TTC549 (cell line): ENCODE results near the gene ACAD10.
"Not testable (repeated sequence)": the region's sequence is repeated elsewhere in the genome, so short reads cannot be mapped to it uniquely, and the experiment has no call there.

Source experiments
- FAIRE-seq: peaks from 2 replicates; lab custom pipeline; 2012; peaks lifted over from hg19 to GRCh38; lab: Jason Lieb, UNC

Gene ACAD10

GRCh38 chr12:111685811-111686573, at the start of gene ACAD10, which contains the start of gene BRAP:
ACAD10 (plus strand) TSS chr12:111686053; CDS start chr12:111692710, 6,657 bp downstream.
BRAP (minus strand) TSS chr12:111685956; CDS start chr12:111685792, 164 bp downstream.
- no peak for FAIRE-seq

- no peak for FAIRE-seq
These were observed 49.5 kb upstream of the ACAD10 start for GRCh38 chr12:111636209-111636945.

- no peak for FAIRE-seq
These were observed 47.3 kb upstream of the ACAD10 start for GRCh38 chr12:111638556-111638955.

GRCh38 chr12:111640506-111640905, 45.3 kb upstream of the ACAD10 start:
- FAIRE-seq: no peak

- no peak for FAIRE-seq
These were observed 43.0 kb upstream of the ACAD10 start for GRCh38 chr12:111642681-111643426.

- no peak for FAIRE-seq
These were observed 42.4 kb upstream of the ACAD10 start for GRCh38 chr12:111643427-111643826.

GRCh38 chr12:111645433-111645832, 40.4 kb upstream of the ACAD10 start:
- no peak for FAIRE-seq

- no peak for FAIRE-seq
These were observed 34.9 kb upstream of the ACAD10 start for GRCh38 chr12:111650912-111651311.

- not testable (repeated sequence) for FAIRE-seq
These were observed 33.3 kb upstream of the ACAD10 start for GRCh38 chr12:111652530-111652929.

GRCh38 chr12:111653596-111653995, 32.3 kb upstream of the ACAD10 start:
- no peak for FAIRE-seq

GRCh38 chr12:111655356-111655755, 30.5 kb upstream of the ACAD10 start:
- no peak for FAIRE-seq

- no peak for FAIRE-seq
These were observed 29.8 kb upstream of the ACAD10 start for GRCh38 chr12:111656016-111656415.

GRCh38 chr12:111664499-111664898, 21.4 kb upstream of the ACAD10 start:
- FAIRE-seq: no peak

GRCh38 chr12:111664961-111665865, 20.6 kb upstream of the ACAD10 start:
- no peak for FAIRE-seq

- FAIRE-seq: no peak
These were observed 13.0 kb upstream of the ACAD10 start for GRCh38 chr12:111672822-111673381.

- FAIRE-seq: no peak
These were observed 12.3 kb upstream of the ACAD10 start for GRCh38 chr12:111673503-111673902.

GRCh38 chr12:111677186-111677585, 8.7 kb upstream of the ACAD10 start:
- no peak for FAIRE-seq

GRCh38 chr12:111684485-111685198, 1.2 kb upstream of the ACAD10 start:
- FAIRE-seq: not testable (repeated sequence)

- no peak for FAIRE-seq
These were observed 487 bp upstream of the ACAD10 start for GRCh38 chr12:111685322-111685810.

GRCh38 chr12:111686574-111687105, 787 bp downstream of the ACAD10 start:
- no peak for FAIRE-seq
